Measurements from ENCODE around the gene SLC44A2.

DNA sequence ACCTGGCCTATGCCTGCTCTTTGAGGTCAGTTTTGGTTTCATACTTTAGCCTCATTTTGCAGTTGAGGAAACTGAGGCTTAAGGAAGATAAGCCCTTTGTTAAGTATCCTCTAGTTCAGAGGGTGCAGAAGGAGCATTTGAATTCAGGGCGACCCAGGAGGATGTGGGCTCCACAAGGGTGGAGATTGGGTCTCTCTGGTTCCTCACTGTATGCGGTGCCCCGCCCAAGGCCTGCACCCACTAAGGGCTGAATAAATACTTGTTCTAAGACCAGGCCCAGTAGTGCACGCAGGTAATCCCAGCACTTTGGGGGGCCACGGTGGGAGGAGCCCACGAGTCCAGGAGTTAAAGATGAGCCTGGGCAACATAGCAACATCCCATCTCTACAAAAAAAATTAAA lies 768 bp upstream of the SLC44A2 start:
- TF ChIP-seq, protein P1, sequence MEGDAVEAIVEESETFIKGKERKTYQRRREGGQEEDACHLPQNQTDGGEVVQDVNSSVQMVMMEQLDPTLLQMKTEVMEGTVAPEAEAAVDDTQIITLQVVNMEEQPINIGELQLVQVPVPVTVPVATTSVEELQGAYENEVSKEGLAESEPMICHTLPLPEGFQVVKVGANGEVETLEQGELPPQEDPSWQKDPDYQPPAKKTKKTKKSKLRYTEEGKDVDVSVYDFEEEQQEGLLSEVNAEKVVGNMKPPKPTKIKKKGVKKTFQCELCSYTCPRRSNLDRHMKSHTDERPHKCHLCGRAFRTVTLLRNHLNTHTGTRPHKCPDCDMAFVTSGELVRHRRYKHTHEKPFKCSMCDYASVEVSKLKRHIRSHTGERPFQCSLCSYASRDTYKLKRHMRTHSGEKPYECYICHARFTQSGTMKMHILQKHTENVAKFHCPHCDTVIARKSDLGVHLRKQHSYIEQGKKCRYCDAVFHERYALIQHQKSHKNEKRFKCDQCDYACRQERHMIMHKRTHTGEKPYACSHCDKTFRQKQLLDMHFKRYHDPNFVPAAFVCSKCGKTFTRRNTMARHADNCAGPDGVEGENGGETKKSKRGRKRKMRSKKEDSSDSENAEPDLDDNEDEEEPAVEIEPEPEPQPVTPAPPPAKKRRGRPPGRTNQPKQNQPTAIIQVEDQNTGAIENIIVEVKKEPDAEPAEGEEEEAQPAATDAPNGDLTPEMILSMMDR (IDR thresholded peaks at IDR 0.05; ENCODE audit: insufficient read depth, low read length, poor library complexity, severe bottlenecking), result no peak
- no peak for TF ChIP-seq EZH2phosphoT487 (conservative IDR thresholded peaks at IDR 0.05; ENCODE audit: low read length)

Measured in SU-DHL-6 (cell line).